HCT116 (cell line): ENCODE measurements around the gene SORCS2. TPM values are rescaled to one million over a fixed set of nuclear protein-coding genes. Genes with fewer than 3 reads are reported as not detected.

Source experiments
- ATAC-seq: fragments of 200-7000 bp; cut with Tn5 transposase; 2 replicates; pipeline ENCODE4 v1.9.1; 2020; ENCODE audit warnings: mild to moderate bottlenecking, moderate library complexity
- BruUV-seq: library from RNA; stranded (reverse); fragments of 400-500 nt; replicated peaks from 2 replicates; lab custom pipeline; 2021; lab: Mats Ljungman, UMichigan
- CTCF ChIA-PET: fragments of 300-600 bp; sonication (Branson Sonifier 250); formaldehyde crosslinking; loops from one replicate; lab custom pipeline; 2021; ENCODE audit warnings: antibody characterized with exemption; lab: Charles Lee
- POLR2A ChIA-PET: fragments of 300-600, 350-600 bp; sonication (Branson Sonifier 250); formaldehyde crosslinking; loops from one replicate; lab custom pipeline; 2021; ENCODE audit warnings: antibody characterized with exemption; lab: Charles Lee
- RAD21 ChIA-PET, 2 experiments: fragments of 300-600 bp; sonication (Branson Sonifier 250); formaldehyde crosslinking; loops; one replicate each; lab custom pipeline; 2023; ENCODE audit warnings: low total read pairs in 2 of 2; ENCODE audit not compliant: uncharacterized antibody in 2 of 2, unreplicated experiment in 2 of 2, low non-redundant PET in 1 of 2; lab: Charles Lee
- DNase-seq: peaks from one replicate; pipeline ENCODE4 v3.0.0-alpha.2; 2010; ENCODE audit warnings: low read depth, low spot score
- H2AFZ ChIP-seq: fragments of 200-600 bp; shearing (Covaris generic), sonication (generic); 2 replicates; pipeline ENCODE4 v1.6.1; 2017; ENCODE audit warnings: low read depth, mixed run types, mixed read lengths, antibody characterized with exemption, low read length; ENCODE audit not compliant: poor library complexity, severe bottlenecking
- H3K27ac ChIP-seq: 2 replicates; pipeline ENCODE4 v1.5.1; 2012; ENCODE audit warnings: low read depth, low read length
- H3K27me3 ChIP-seq: fragments of 200-600 bp; sonication (generic); 2 replicates; pipeline ENCODE4 v1.6.1; 2016; ENCODE audit warnings: mixed run types, low read length, mixed read lengths; ENCODE audit not compliant: insufficient read depth
- H3K36me3 ChIP-seq, 2 experiments: fragments of 200-500 bp in 1 of 2; fragments of 200-600 bp in 1 of 2; sonication (Bioruptor generic) in 1 of 2; sonication (generic) in 1 of 2; 2 replicates each; pipeline versions ENCODE4 v1.5.1 to v1.6.1; 2014 to 2016; ENCODE audit warnings: low read length in 2 of 2, inconsistent platforms in 1 of 2, mixed read lengths in 1 of 2, mixed run types in 1 of 2; ENCODE audit not compliant: insufficient read depth in 2 of 2, control insufficient read depth in 1 of 2
- H3K4me1 ChIP-seq, 2 experiments: fragments of 200-600 bp in 1 of 2; sonication (generic) in 1 of 2; 2 replicates each; pipeline versions ENCODE4 v1.5.1 to v1.6.1; 2012 to 2017; ENCODE audit warnings: low read length in 2 of 2, inconsistent platforms in 1 of 2, mild to moderate bottlenecking in 1 of 2, mixed read lengths in 1 of 2, mixed run types in 1 of 2, moderate library complexity in 1 of 2; ENCODE audit not compliant: insufficient read depth in 2 of 2, control insufficient read depth in 1 of 2
- H3K4me2 ChIP-seq: fragments of 200-600 bp; sonication (generic); 2 replicates; pipeline ENCODE4 v1.6.1; 2017; ENCODE audit warnings: mixed run types, low read length, mixed read lengths
- H3K4me3 ChIP-seq, 2 experiments: fragments of 200-600 bp in 1 of 2; sonication (generic) in 1 of 2; replicated peaks in 1 of 2; 2 replicates each; pipeline ENCODE4 v1.5.1; 2011 to 2016; ENCODE audit warnings: low read length in 2 of 2, control low read depth in 1 of 2, low read depth in 1 of 2, mild to moderate bottlenecking in 1 of 2, mixed read lengths in 1 of 2, mixed run types in 1 of 2
- H3K79me2 ChIP-seq: fragments of 200-600 bp; sonication (generic); 2 replicates; pipeline ENCODE4 v1.6.1; 2017; ENCODE audit warnings: mild to moderate bottlenecking, mixed run types, low read length, moderate library complexity, mixed read lengths; ENCODE audit not compliant: insufficient read depth
- H3K9ac ChIP-seq: fragments of 200-600 bp; sonication (generic); 2 replicates; pipeline ENCODE4 v1.6.1; 2016; ENCODE audit warnings: low read length, mixed read lengths
- H3K9me2 ChIP-seq: fragments of 200-600 bp; sonication (generic), shearing (Covaris generic); 2 replicates; pipeline ENCODE4 v1.6.1; 2017; ENCODE audit warnings: mixed run types, mild to moderate bottlenecking, moderate library complexity; ENCODE audit not compliant: insufficient read depth
- H3K9me3 ChIP-seq, 2 experiments: fragments of 200-500 bp in 1 of 2; fragments of 200-600 bp in 1 of 2; sonication (Bioruptor generic) in 1 of 2; sonication (generic) in 1 of 2; 2 replicates each; pipeline ENCODE4 v1.6.1; 2014 to 2017; ENCODE audit warnings: low read length in 2 of 2, mixed read lengths in 2 of 2, inconsistent platforms in 1 of 2, low read depth in 1 of 2, mild to moderate bottlenecking in 1 of 2, mixed run types in 1 of 2, moderate library complexity in 1 of 2; ENCODE audit not compliant: control insufficient read depth in 1 of 2, insufficient read depth in 1 of 2
- H4K20me1 ChIP-seq: fragments of 200-600 bp; sonication (generic), shearing (Covaris generic); 2 replicates; pipeline ENCODE4 v1.6.1; 2017; ENCODE audit warnings: mixed run types, mild to moderate bottlenecking, moderate library complexity; ENCODE audit not compliant: insufficient read depth
- CBX3 ChIP-seq: IDR thresholded peaks from 2 replicates; pipeline ENCODE4 v1.6.1; 2012; ENCODE audit warnings: low read depth
- CEBPB ChIP-seq: IDR thresholded peaks from 2 replicates; pipeline ENCODE4 v1.6.1; 2012; ENCODE audit warnings: low read depth
- ELF1 ChIP-seq: IDR thresholded peaks from 2 replicates; pipeline ENCODE4 v1.6.1; 2012; ENCODE audit warnings: low read depth, borderline replicate concordance
- EZH2 ChIP-seq: fragments of 200-600 bp; sonication (generic); IDR thresholded peaks from 2 replicates; pipeline ENCODE4 v1.6.1; 2017; ENCODE audit warnings: antibody characterized with exemption, mixed run types
- EZH2phosphoT487 ChIP-seq: fragments of 200-600 bp; IDR thresholded peaks from 2 replicates; pipeline ENCODE4 v1.6.1; 2018; ENCODE audit warnings: antibody characterized with exemption, borderline replicate concordance
- JUND ChIP-seq: IDR thresholded peaks from 2 replicates; pipeline ENCODE4 v1.6.1; 2012
- POLR2A ChIP-seq: IDR thresholded peaks from 2 replicates; pipeline ENCODE4 v1.7.0; 2011; ENCODE audit warnings: borderline replicate concordance; ENCODE audit not compliant: insufficient read depth, insufficient read length; ENCODE audit errors: extremely low read depth
- POLR2AphosphoS5 ChIP-seq: IDR thresholded peaks from 2 replicates; pipeline ENCODE4 v1.6.1; 2011; ENCODE audit warnings: mild to moderate bottlenecking, low read depth, low read length, moderate library complexity
- RAD21 ChIP-seq: IDR thresholded peaks from 2 replicates; pipeline ENCODE4 v1.6.1; 2012; ENCODE audit warnings: low read depth, mild to moderate bottlenecking
- SIN3A ChIP-seq: IDR thresholded peaks from 2 replicates; pipeline ENCODE4 v1.6.1; 2012; ENCODE audit warnings: low read depth
- ZFX ChIP-seq: fragments of 450-650 bp; IDR thresholded peaks from 2 replicates; pipeline ENCODE4 v1.6.1; 2017
- intact Hi-C: fragments of 100-400 bp; cut with micrococcal nuclease; formaldehyde crosslinking; loops from 2 replicates; pipeline ENCODE4 v1.10.0; 2022
- total RNA-seq: library from RNA; stranded (reverse); gene quantifications from one replicate; pipeline ENCODE4 v1.2.1, GENCODE V29; 2021; ENCODE audit not compliant: unreplicated experiment
- TF ChIP-seq, protein P1 (sequence below): IDR thresholded peaks from 2 replicates; pipeline ENCODE4 v1.6.1; 2011; ENCODE audit warnings: mild to moderate bottlenecking, low read length, moderate library complexity; ENCODE audit not compliant: insufficient replicate concordance; ENCODE audit errors: extremely low read depth
- TF ChIP-seq, protein P2 (sequence below), 3 experiments: fragments of 200-600 bp in 1 of 3; sonication (generic) in 1 of 3; IDR thresholded peaks in 2 of 3; conservative IDR thresholded peaks in 1 of 3; 2 replicates each; pipeline ENCODE4 v1.5.1; 2012 to 2017; ENCODE audit warnings: low read depth in 2 of 3, low read length in 2 of 3, antibody characterized with exemption in 1 of 3, borderline replicate concordance in 1 of 3, control low read depth in 1 of 3, mild to moderate bottlenecking in 1 of 3, mixed read lengths in 1 of 3, mixed run types in 1 of 3, moderate library complexity in 1 of 3; ENCODE audit not compliant: insufficient read depth in 1 of 3
- TF ChIP-seq, protein P3 (sequence below): IDR thresholded peaks from 2 replicates; pipeline ENCODE4 v1.6.1; 2012; ENCODE audit warnings: low read depth

SORCS2 gene
- total RNA-seq, 1 experiment from 2014 or later, result 0.37 TPM

DNA sequence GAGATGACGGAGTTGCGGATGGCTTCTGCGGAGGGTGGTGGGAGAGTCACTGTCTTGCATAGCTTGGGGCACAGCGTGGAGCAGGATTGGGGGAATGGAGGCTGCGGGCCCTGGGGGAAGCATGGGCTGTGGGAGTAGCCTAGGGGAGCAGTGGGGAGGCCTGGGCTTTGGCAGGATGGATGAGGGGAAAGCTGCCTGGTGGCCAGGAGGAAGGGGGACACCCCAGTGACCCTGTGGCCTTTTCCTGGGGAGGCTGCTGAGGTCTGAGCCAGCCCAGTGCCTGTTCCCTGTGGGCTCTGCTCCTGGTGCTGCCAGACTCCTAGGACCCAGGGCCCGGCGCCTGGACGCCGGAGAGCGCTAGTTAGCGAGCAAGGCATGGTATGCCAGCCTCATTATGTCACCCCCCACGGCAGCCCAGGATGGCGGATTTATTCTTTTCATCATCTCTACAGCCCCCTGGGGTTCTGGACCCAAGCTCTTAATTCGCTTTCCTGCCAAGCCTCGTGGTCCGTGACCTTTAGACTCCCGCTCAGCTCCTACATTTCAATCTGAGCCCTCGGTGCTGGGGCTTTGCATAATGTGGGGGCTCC, 39.8 kb downstream of the SORCS2 start:
- Histone ChIP-seq H3K9ac (no peak overlapping the region), H2AFZ (no peak overlapping the region), H3K4me1 (no peaks in the 10 kb centered on the region), H3K27me3 (no peaks in the 10 kb centered on the region), H4K20me1 (no peaks in the 10 kb centered on the region), H3K36me3 (no peaks in the 10 kb centered on the region), H3K9me3 (no peaks in the 10 kb centered on the region), H3K79me2 (no peaks in the 10 kb centered on the region), H3K4me2 (no peak overlapping the region), H3K4me3 (no peak overlapping the region)
- DNase-seq, result no peak
- CTCF ChIA-PET, result no interaction called here
- TF ChIP-seq POLR2AphosphoS5 (no peak), EZH2phosphoT487 (no peak), JUND (no peak), CEBPB (no peak), CBX3 (no peak), EZH2 (no peak), SIN3A (no peak), ZFX (no peak), RAD21 (no peak), POLR2A (no peak), ELF1 (no peak)
- TF ChIP-seq, protein P1, sequence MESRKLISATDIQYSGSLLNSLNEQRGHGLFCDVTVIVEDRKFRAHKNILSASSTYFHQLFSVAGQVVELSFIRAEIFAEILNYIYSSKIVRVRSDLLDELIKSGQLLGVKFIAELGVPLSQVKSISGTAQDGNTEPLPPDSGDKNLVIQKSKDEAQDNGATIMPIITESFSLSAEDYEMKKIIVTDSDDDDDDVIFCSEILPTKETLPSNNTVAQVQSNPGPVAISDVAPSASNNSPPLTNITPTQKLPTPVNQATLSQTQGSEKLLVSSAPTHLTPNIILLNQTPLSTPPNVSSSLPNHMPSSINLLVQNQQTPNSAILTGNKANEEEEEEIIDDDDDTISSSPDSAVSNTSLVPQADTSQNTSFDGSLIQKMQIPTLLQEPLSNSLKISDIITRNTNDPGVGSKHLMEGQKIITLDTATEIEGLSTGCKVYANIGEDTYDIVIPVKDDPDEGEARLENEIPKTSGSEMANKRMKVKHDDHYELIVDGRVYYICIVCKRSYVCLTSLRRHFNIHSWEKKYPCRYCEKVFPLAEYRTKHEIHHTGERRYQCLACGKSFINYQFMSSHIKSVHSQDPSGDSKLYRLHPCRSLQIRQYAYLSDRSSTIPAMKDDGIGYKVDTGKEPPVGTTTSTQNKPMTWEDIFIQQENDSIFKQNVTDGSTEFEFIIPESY, result no peak
- TF ChIP-seq, protein P2, sequence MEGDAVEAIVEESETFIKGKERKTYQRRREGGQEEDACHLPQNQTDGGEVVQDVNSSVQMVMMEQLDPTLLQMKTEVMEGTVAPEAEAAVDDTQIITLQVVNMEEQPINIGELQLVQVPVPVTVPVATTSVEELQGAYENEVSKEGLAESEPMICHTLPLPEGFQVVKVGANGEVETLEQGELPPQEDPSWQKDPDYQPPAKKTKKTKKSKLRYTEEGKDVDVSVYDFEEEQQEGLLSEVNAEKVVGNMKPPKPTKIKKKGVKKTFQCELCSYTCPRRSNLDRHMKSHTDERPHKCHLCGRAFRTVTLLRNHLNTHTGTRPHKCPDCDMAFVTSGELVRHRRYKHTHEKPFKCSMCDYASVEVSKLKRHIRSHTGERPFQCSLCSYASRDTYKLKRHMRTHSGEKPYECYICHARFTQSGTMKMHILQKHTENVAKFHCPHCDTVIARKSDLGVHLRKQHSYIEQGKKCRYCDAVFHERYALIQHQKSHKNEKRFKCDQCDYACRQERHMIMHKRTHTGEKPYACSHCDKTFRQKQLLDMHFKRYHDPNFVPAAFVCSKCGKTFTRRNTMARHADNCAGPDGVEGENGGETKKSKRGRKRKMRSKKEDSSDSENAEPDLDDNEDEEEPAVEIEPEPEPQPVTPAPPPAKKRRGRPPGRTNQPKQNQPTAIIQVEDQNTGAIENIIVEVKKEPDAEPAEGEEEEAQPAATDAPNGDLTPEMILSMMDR (IDR thresholded peaks at IDR 0.05 in 2 of 3, conservative IDR thresholded peaks at IDR 0.05 in 1 of 3; ENCODE audit: borderline replicate concordance in 1 of 3, insufficient read depth in 1 of 3, low read depth in 2 of 3, low read length in 2 of 3), result no peak
- TF ChIP-seq, protein P3, sequence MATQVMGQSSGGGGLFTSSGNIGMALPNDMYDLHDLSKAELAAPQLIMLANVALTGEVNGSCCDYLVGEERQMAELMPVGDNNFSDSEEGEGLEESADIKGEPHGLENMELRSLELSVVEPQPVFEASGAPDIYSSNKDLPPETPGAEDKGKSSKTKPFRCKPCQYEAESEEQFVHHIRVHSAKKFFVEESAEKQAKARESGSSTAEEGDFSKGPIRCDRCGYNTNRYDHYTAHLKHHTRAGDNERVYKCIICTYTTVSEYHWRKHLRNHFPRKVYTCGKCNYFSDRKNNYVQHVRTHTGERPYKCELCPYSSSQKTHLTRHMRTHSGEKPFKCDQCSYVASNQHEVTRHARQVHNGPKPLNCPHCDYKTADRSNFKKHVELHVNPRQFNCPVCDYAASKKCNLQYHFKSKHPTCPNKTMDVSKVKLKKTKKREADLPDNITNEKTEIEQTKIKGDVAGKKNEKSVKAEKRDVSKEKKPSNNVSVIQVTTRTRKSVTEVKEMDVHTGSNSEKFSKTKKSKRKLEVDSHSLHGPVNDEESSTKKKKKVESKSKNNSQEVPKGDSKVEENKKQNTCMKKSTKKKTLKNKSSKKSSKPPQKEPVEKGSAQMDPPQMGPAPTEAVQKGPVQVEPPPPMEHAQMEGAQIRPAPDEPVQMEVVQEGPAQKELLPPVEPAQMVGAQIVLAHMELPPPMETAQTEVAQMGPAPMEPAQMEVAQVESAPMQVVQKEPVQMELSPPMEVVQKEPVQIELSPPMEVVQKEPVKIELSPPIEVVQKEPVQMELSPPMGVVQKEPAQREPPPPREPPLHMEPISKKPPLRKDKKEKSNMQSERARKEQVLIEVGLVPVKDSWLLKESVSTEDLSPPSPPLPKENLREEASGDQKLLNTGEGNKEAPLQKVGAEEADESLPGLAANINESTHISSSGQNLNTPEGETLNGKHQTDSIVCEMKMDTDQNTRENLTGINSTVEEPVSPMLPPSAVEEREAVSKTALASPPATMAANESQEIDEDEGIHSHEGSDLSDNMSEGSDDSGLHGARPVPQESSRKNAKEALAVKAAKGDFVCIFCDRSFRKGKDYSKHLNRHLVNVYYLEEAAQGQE, result no peak
- TF ChIP-seq, all 23 proteins: peak for 0
- BruUV-seq, result no TSS peak
- ChIA-PET POLR2A (no interaction called here), RAD21 (no interaction called here)
- Histone ChIP-seq H3K27ac (no peak overlapping the region), H3K9me2 (no peaks in the 10 kb centered on the region)
- ATAC-seq, result no peak
- intact Hi-C loops, result no loop called here
